ENCODE results near the gene EPB41.

EPB41 gene

DNA sequence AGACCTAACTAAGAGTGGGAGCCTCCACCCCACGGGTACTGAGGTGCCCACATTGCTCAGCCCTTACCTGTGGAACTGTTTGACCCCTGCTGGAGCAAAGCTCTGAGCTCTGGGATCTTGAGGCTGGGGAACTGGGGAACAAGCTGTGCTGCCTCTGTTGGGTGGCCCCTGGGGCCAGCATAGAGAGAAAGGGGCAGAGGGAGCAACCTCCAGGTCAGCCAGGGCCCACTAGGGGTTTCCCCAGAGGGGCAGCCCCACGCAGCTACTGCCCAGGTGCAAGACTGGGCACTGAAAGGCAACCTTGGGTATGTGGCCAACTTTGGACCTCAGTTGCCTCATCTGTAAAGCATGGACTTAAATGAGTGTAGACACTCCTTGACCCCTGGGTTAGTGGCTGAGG, 23.5 kb upstream of the EPB41 start:
- DNase-seq (ENCODE audit: low read depth in 2 of 2), result no peak

DNA sequence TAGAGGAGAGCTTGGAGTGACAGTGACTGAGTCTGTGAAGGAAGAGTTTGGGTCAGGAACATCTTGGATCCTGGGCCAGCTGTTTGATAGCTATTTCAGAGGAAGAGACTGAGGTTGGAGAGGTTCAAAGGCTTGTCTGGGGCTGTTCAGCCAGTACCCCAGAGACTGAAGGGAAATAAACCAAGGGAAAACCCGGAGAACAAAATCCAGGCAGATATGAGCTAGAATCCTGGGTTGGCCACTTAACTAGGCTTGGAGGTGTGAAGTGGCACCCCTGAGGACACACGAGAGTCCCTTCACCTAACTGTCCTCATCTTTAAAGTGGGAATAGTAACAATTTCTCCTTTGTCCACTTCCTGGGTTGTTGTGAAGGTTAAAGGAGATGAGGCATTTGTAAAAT, 23.1 kb upstream of the EPB41 start:
- DNase-seq (ENCODE audit: low read depth in 2 of 2), result no peak

DNA sequence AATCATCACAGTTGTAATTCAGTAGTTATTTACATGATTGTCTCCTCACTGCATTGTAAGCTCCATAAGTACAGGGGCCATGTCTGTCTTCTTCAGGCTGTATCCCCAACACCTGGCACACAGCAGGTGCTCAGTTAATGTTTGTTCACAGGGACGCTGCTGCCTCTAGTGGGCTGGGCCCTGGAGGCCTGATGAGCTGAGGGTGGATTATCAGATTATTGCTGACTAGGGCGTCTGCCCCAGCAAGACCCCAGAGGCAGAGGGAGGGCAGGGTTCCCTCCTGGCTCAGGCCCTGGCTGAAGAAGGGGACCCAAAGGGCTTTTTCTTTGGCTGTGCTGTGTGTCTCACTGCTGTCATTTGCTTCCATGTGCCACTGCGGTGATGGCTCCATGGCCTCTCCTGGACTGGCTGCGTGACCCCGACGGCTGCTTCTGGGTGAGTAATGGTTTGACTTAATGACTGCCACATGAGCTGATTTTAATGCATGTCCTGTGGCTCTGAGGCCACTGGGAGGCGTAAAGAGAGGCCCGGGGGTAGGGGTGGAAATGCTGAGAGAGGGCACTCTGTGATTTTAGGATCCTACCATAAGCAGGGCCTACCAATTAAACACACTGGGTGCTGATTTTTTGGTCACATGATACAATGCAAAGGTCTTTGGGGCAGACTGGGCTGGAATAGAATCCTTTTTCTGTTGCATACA, 20.8 kb upstream of the EPB41 start:
- no peak for DNase-seq (ENCODE audit: low read depth in 2 of 2)

DNA sequence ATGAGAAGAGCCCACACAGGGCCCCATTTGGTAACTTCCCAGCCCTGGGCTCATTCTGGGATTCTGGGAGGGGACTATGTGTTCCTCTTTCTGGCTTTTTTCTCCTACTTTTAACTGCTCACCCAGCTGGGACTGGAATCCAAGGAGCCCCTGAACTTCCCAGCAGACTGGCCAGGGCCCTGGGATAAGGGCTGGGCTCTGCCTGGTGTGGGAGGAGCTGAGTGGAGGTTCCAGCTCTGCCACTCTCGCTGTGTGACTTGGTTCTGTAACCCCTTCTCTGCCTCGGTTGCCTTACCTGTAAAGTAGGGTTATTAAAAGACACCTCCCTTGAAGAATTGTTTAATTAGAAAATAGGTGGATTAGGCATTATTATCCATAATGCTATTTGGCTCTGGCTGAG, 19.6 kb upstream of the EPB41 start:
- DNase-seq (ENCODE audit: low read depth in 2 of 2), result no peak

DNA sequence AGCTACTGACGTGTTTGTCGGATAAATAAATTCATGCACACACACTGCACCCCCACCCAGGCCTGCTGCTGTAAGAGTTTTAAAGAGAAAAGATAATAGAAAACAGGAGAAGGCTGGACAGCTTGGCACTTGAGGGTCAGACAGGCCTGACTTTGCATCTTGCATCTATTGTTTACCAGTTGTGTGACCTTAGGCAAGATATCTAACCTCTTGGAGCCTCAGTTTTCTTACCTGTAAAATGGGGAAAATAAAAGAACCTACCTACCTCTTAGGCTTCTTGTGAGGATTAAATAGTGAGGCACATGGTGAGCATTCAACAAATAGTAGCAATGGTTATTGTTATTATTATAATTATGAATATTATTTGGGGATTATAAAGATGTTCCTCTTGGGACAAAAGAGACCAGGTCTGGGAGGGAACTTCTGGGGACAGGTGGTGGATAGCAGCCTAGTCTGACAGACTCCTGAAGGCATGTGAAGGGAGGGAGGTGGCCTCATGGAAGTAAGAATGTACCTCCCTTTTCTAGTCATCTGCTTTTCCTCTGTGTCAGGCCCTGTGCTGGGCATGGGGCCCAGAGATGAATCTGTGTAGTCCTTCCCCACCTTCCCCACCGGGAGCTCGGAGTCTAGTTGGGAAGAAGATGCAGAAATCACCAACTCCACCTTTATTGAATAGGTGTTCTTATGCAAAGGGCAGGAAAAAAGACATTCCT, 18.3 kb upstream of the EPB41 start:
- no peak for DNase-seq (ENCODE audit: low read depth in 2 of 2)

DNA sequence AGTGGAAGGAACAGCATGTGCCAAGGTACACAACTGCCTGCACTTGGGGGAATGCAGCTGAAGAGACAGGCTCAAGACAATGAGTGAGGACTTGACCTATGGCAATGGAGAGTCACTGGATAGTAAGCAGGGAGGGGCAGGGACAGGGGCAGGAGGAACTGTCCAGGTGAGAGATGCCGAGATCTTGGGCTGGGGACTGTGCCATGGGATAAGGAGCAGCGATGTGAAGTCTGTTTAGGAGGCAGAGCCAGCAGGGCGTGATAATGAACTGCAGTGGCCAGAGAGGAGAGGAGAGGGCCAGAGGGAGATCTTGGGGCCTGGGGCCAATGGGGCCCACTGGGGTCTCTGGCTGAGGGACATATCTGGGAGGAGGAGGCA, 17.8 kb upstream of the EPB41 start:
- DNase-seq (ENCODE audit: low read depth in 2 of 2), result no peak

DNA sequence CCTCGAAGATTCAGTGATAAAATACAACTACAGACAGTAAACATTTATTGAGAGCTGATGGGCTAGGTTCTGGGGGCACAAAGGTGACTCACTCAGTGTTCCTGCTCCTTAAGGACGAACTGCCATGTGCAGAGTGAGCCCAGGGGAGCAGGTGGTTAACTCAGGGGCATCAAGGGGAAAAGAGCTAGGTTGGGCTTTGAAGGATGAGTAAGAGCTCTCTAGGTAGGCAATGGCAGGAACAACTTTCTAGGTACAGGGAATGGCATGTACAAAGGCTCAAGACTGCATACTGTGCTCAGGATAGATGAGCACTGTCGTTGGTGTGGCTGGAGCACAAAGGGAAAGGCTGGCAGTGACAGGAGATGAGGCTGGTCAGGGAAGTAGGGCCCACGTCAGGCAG, 16.6 kb upstream of the EPB41 start:
- DNase-seq (ENCODE audit: low read depth in 2 of 2), result no peak

DNA sequence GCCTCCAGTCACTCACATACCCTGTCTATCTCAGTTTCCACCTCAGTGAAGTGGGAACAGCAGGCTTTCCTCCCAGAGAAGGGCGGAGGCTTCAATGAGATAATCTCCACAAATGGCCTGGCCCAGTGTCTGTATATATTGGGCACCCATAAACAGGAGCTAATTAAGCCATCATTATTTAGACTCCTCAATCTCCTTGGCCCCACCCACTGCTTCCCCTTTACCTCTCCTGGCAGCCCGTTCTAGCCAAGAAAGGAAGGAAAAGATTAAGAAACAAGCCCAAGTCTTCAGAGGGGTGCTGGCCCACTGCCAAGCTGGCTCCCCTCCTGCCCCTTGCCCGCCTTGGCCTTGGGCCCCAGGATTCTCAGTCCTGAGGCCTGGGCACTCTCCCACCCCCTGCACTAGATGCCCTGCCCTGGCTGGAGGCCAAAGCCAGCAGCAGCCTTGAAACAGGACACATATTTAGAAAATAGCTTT, 15.9 kb upstream of the EPB41 start:
- no peak for DNase-seq (ENCODE audit: low read depth in 2 of 2)

DNA sequence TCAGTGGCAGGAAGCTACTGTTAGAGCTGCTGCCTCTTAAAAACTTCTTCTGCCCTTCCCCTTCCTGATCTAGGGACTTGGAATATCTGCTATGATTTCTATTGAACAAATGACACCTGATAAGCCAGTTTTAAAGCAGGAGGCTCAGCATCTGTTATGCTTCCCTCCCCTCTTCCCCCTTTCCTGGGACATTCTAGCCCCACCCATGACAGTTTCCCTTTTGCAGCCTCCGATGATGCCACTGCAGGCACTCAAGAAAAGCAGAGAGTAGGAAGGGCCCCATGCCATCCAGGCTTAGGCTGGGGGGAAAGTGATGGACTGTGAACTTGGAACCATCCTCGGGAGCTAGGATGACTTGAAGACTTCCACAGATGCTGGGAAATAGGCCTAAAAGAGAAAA, 15.1 kb upstream of the EPB41 start:
- DNase-seq (ENCODE audit: low read depth in 2 of 2), result no peak

DNA sequence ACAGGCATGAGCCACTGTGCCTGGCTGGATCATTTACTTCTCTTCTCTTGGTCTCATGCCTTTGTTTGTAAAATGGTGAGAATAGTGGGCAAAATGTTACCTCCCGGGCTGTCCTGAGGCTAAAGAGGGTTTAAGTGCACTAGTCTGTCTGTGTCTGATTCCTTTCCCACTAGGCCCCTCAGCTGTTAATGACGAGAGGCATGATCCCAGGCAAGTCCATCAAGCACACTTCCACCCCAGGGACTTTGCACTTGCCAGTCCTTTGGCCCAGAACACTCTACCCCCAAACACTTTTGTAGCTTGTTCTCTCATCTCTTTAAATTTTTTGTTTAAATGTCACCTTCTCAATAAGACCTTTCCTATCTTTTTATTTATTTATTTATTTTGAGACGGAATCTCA, 13.8 kb upstream of the EPB41 start:
- no peak for DNase-seq (ENCODE audit: low read depth in 2 of 2)

DNA sequence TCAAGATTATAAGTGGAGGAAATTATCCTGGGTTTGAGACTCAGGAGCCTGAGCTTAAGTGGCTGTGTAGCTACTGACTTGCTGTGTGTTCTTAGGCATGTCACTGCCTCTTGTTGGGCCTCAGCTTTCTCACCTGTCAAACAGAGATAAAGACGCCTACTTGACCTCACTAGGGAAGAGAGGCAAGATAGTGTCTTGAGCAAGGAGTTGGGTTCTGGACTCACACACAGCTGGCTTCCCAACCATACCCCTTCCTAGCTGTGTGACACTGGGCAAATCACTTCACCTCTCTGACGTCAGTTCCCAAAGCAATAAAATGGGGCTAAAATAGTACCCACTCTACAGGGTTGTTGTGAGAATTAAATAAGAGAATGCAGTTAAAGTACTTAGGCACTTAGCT, 11.6 kb upstream of the EPB41 start:
- no peak for DNase-seq (ENCODE audit: low read depth in 2 of 2)

DNA sequence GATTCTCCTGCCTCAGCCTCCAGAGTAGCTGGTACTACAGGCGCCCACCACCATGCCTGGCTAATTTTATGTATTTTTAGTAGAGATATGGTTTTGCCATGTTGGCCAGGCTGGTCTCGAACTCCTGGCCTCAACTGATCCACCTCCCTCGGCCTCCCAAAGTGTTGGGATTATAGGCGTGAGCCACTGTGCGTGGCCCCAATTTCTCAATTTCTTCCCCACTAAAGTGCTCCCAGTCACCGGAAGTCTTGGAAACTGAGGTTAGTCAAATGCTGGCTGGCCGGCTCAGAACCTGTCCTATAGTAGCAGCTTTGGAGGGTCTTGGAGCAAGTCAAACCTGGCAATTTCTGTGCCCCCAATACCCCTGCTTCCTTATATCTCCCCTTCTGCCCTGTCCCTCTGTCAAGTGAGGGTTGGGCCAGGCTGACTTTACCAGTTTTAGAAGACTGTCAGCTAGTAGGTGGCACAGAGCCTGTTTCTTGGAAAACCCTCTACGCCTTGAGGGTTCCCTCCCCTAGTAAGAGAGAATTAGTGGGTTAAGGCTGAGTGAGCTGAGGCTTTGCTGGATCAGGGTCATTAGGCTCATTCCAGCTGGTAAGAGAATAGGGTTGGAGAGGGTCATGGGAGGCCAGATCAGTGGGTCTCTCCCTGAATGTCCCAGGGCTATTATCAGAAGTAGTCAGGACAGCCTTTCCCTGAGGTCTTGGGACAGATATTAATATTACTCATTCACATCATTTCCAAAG, 8.3 kb upstream of the EPB41 start:
- DNase-seq (ENCODE audit: low read depth in 2 of 2), result no peak

DNA sequence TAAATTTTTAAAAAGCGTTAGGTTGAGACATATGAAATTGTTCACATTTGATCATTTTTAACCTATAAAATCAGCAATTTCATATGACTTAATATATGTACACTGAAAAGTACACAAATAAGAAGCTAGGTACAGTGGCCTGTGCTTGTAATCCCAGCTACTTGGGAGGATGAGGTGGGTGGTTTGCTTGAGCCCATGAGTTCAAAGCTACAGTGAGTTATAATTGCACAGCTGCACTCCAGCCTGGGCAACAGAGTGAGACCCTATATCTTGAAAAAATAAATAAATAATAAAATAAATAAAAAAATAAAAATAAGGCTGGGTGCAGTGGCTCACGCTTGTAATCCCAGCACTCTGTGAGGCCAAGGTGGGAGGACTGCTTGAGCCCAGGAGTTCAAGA, 5.2 kb upstream of the EPB41 start:
- DNase-seq (ENCODE audit: low read depth in 2 of 2), result no peak

DNA sequence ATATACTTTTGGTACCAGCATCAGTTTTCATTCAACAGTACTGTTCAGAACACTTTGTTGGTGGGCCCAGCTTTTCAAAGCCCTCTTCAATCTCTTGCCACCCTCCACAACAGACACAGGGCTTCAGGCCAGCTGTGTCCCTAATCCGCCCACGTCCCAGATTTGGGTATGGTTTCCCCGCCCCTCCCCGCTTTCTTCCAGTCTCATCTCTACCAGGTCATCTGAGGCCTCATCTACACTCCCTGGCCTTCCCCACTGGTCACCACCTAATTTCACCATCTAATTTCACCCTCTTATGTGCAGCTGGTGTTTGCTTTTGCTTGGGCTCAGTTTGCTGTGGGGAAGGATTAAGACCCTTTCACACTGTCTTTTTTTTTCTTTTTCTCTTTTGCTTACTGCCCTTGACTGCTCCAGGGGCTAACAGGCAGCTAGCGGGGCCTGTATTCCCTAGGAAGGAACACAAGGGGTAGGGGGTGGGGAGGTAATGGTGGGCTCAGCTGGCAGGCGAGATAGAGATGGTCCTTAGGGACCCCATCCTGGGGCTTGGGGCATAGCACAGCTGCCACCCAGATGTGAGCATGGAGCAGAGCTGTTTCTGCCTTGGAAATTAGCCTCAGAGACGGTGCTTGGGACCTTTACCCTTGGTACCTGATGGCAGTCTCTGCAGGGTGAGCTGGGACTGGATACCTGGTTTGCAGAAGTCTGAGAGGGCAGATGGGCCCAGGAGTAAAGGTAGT, 3.8 kb upstream of the EPB41 start:
- DNase-seq (ENCODE audit: low read depth in 2 of 2), result no peak

DNA sequence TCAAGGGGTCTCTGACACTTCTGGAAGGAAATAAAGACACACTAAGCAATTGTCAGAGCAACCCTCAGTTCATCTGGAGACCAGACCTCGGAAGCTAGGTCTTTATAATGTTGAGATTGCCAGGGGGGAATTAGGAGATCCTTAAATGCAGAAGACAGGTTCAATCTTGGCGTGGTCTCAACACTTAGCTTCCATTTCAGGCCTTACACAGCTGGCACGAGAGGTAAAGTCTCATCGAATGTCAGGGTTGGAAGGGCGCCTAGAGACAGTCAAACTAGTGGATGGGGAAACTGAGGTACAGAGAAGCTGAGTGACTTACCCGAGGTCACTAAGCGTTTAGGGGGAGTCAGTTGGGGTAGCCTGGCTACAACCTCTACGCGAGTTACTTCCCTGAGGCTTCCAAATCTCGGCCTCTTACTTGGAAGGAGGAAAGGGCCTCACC, 562 bp upstream of the EPB41 start:
- DNase-seq (ENCODE audit: low read depth in 2 of 2), result no peak

DNA sequence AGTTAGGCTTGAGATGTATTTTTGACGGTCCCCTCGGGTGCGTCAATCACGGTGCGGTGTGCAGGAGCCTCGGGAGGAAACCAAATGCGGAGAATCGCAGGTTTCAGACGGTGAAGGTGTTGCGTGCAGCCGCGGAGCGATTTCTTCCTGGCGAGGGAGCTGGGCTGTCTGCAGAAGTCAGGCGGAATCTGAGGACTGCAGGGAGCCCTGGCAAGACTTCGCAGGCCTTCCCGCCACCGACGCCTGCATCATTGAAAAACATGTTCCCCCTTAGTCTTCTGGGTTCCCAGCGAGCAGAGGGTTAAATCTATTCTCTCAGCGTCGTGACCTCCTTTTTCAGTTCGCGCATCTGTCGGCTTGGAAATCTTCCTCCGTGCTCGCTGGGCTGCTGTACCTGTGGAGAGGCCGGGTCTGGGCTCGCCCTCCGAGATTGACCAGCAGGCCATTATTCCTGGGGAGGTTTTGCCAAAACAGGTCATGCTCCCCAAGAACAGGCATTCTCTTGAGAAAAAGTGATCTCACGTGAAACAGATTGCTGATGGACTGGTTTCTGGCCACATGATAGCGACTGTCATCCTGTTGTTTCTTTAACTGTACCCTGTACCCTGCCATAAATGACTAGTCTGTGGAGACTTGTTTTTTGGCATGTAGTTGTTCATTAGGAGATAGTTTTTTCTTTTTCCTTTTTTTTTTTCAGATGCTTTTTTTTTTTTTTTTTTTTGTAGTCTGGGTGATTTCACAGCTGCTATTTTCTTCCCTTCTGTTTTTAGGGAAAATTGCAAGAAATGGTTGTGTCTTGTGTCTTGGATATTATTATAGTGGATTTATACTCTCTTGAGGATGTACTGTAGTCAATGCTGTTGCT, 894 bp downstream of the EPB41 start:
- DNase-seq (ENCODE audit: low read depth in 2 of 2), result peak; percentile 26 to 38

DNA sequence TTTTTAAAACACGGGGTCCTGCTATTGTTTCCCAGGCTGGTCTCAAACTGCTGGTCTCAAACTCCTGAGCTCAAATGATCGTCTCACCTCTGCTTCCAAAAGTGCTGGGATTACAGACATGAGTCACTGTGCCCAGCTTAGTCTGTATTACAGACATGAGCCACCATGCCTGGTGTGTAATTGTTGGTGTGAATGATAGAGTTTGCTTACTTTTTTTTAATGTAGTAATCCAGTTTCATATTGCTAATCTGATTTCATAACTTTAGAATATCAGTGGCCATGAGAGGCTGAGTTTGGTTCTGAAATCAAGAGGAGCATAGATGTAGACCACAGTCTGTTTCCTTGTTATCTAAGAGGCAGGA, 3.4 kb downstream of the EPB41 start:
- DNase-seq (ENCODE audit: low read depth in 2 of 2), result no peak

DNA sequence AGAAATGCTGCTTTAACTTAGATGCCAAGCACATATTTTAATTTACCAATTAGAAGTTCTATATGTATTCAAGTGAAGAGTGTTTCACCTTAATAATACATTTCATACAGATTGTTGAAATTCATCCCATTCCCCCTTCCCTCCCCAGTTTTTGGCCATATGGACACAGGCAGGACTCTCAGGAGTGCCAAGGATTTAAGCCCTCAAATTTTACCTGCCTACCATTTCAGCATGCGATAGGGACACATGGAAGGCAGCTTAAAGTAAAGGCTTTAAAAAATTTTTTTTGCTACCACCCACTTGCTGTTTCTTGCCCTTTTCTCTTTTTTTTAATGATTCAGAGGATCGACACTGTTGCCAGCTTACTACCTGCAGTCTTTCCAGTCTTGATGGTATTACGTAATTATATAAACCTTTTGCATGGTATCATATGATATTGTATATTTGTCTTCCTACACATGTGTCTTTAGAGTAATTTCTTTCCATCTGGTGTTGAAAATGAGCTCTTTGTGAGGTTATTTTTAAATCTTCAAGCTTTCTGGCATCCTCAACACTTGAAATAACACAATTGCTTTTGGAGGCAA, 7.0 kb downstream of the EPB41 start:
- DNase-seq (ENCODE audit: low read depth in 2 of 2), result no peak

DNA sequence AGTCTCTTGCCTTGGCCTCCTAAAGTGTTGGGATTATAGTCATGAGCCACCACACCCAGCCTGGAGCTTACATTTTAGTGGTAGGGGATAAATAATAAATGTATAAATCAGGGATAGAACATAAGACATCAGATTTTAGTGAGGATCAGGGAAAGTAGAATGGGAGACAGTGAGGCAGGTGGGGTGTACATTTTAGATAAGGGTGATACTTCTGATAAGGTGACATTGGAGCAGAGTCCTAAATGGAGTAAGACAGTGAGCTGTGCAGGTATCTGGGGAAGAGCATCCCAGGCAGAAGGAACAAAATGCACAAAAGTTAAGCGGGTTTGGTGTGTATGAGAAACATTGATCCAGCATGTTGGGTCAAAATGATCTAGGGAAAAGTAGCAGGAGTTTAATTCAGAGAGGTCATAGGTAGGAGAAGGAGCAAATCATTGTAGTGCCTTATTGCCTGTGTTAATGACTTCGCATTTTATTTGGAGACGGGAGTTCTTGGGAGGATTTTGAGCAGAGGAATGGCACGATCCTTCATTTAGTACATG, 11.1 kb downstream of the EPB41 start:
- no peak for DNase-seq (ENCODE audit: low read depth in 2 of 2)

DNA sequence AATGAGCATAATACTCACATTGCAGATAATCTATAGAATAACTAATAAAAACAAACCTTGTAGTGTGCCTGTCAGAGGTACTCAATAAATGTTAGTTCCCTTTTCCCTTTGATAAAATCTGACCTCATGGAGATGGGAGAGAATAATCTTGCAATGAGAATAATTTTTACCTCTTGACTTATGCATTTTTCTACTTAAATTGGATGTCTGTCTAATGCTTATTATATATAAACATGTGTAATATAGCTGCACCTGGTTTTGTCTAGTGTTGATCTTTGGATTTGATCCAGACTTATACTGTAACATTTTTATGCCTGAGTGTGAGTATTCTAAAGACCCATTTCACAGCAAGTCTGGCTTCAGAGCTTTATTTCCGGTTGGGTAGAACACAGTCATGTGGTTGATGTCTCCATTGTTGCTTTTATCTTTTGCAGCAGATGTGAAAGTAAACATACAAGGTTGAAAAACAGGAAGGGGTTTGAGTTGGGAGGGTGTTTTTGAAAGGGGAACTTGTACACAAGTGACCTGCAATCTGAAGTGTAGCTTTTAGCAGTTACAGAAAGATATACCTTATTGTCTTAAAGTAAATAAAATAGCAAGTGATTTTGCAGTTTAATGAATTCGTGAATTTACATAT, 12.4 kb downstream of the EPB41 start:
- no peak for DNase-seq (ENCODE audit: low read depth in 2 of 2)

Measured in stimulated activated CD4-positive, alpha-beta T cell treated with anti-CD3 and anti-CD28 coated beads, Interleukin-12 subunit alpha, Interleukin-12 subunit beta, amount 100 ng/mL, for 24 hours (primary cell).